ENCODE data around the gene NRN1L.

Gene NRN1L

GRCh38 chr16:67885545-67885944 is 860 bp downstream of the NRN1L start:
- no peaks in the 10 kb centered on the region for H3K4me1 ChIP-seq
- H3K27me3 ChIP-seq (ENCODE audit: control insufficient read depth, insufficient read depth, low read length): no peaks in the 10 kb centered on the region
- no peaks in the 10 kb centered on the region for H3K9me3 ChIP-seq (ENCODE audit: control insufficient read depth, low read length)
- H3K9ac ChIP-seq: no peak overlapping the region
- no peak overlapping the region for H3K4me3 ChIP-seq (ENCODE audit: low read depth, low read length)
- TF ChIP-seq CTCF (IDR thresholded peaks at IDR 0.05): no peak
- H2AFZ ChIP-seq: no peak overlapping the region
- H3K79me2 ChIP-seq: no peaks in the 10 kb centered on the region
- H3K4me2 ChIP-seq (ENCODE audit: low read length): no peak overlapping the region
- no peaks in the 10 kb centered on the region for H3K36me3 ChIP-seq (ENCODE audit: control insufficient read depth, insufficient read depth, low read length)
- no peak overlapping the region for H3K27ac ChIP-seq

- TF ChIP-seq CTCF (IDR thresholded peaks at IDR 0.05): no peak
- no peak overlapping the region for H3K9ac ChIP-seq
- no peaks in the 10 kb centered on the region for H3K27me3 ChIP-seq (ENCODE audit: control insufficient read depth, insufficient read depth, low read length)
- H3K4me2 ChIP-seq (ENCODE audit: low read length): no peak overlapping the region
- no peaks in the 10 kb centered on the region for H3K9me3 ChIP-seq (ENCODE audit: control insufficient read depth, low read length)
- H3K27ac ChIP-seq: no peak overlapping the region
- no peaks in the 10 kb centered on the region for H3K79me2 ChIP-seq
- H3K4me3 ChIP-seq (ENCODE audit: low read depth, low read length): no peak overlapping the region
- no peaks in the 10 kb centered on the region for H3K4me1 ChIP-seq
- H2AFZ ChIP-seq: no peak overlapping the region
- H3K36me3 ChIP-seq (ENCODE audit: control insufficient read depth, insufficient read depth, low read length): no peaks in the 10 kb centered on the region
Measured at GRCh38 chr16:67885976-67886375, 1.3 kb downstream of the NRN1L start.

GRCh38 chr16:67886387-67886786 is 1.7 kb downstream of the NRN1L start:
- no peak for TF ChIP-seq CTCF (IDR thresholded peaks at IDR 0.05)
- Histone ChIP-seq H3K79me2 (no peaks in the 10 kb centered on the region), H3K27me3 (ENCODE audit: control insufficient read depth, insufficient read depth, low read length) (no peaks in the 10 kb centered on the region), H3K4me3 (ENCODE audit: low read depth, low read length) (no peak overlapping the region), H3K9me3 (ENCODE audit: control insufficient read depth, low read length) (no peaks in the 10 kb centered on the region), H3K36me3 (ENCODE audit: control insufficient read depth, insufficient read depth, low read length) (no peaks in the 10 kb centered on the region), H2AFZ (no peak overlapping the region), H3K27ac (no peak overlapping the region), H3K4me2 (ENCODE audit: low read length) (no peak overlapping the region), H3K9ac (no peak overlapping the region), H3K4me1 (no peaks in the 10 kb centered on the region)

- H3K4me1 ChIP-seq: no peaks in the 10 kb centered on the region
- TF ChIP-seq CTCF (IDR thresholded peaks at IDR 0.05): no peak
- H3K9ac ChIP-seq: no peak overlapping the region
- H2AFZ ChIP-seq: no peak overlapping the region
- no peaks in the 10 kb centered on the region for H3K27me3 ChIP-seq (ENCODE audit: control insufficient read depth, insufficient read depth, low read length)
- H3K9me3 ChIP-seq (ENCODE audit: control insufficient read depth, low read length): no peaks in the 10 kb centered on the region
- H3K27ac ChIP-seq: no peak overlapping the region
- no peak overlapping the region for H3K4me3 ChIP-seq (ENCODE audit: low read depth, low read length)
- H3K36me3 ChIP-seq (ENCODE audit: control insufficient read depth, insufficient read depth, low read length): no peaks in the 10 kb centered on the region
- H3K4me2 ChIP-seq (ENCODE audit: low read length): no peak overlapping the region
- H3K79me2 ChIP-seq: no peaks in the 10 kb centered on the region
Measured at GRCh38 chr16:67888331-67888730, 3.6 kb downstream of the NRN1L start.

- Histone ChIP-seq H3K9me3 (ENCODE audit: control insufficient read depth, low read length) (no peaks in the 10 kb centered on the region), H3K36me3 (ENCODE audit: control insufficient read depth, insufficient read depth, low read length) (no peaks in the 10 kb centered on the region), H2AFZ (peak overlapping the region; percentile 84), H3K27ac (peak overlapping the region; percentile 46), H3K4me3 (ENCODE audit: low read depth, low read length) (peak overlapping the region; percentile 80), H3K9ac (no peak overlapping the region), H3K4me2 (ENCODE audit: low read length) (peak overlapping the region; percentile 91), H3K27me3 (ENCODE audit: control insufficient read depth, insufficient read depth, low read length) (no peaks in the 10 kb centered on the region), H3K79me2 (peaks cover 31% of the 10 kb centered on the region), H3K4me1 (peaks cover 9% of the 10 kb centered on the region)
- TF ChIP-seq CTCF (IDR thresholded peaks at IDR 0.05): no peak
Measured at GRCh38 chr16:67892375-67892774, 7.7 kb downstream of the NRN1L start.

Data from parathyroid adenoma (tissue), 2 donors.